GM23248 (cell line): Measurements from ENCODE around the gene KBTBD7. TPM values are rescaled to one million over a fixed set of nuclear protein-coding genes. Genes with fewer than 3 reads are reported as not detected.

Source experiments
- DNase-seq: peaks from one replicate; pipeline ENCODE4 v3.0.0-alpha.2; 2015
- H2AFZ ChIP-seq: fragments of 200-600 bp; sonication (generic); 2 replicates; pipeline ENCODE4 v1.6.1; 2016; ENCODE audit warnings: antibody characterized with exemption
- H3F3A ChIP-seq: fragments of 200-600 bp; sonication (generic); 2 replicates; pipeline ENCODE4 v1.6.1; 2016; ENCODE audit warnings: mild to moderate bottlenecking, antibody characterized with exemption, mixed run types; ENCODE audit not compliant: insufficient read depth
- H3K27ac ChIP-seq: fragments of 200-600 bp; sonication (generic); 2 replicates; pipeline ENCODE4 v1.5.1; 2016; ENCODE audit warnings: mild to moderate bottlenecking
- H3K27me3 ChIP-seq: fragments of 200-600 bp; sonication (generic); replicated peaks from 2 replicates; pipeline ENCODE4 v1.6.1; 2016; ENCODE audit warnings: mild to moderate bottlenecking; ENCODE audit not compliant: insufficient read depth
- H3K36me3 ChIP-seq: fragments of 200-600 bp; sonication (generic); 2 replicates; pipeline ENCODE4 v1.6.1; 2016; ENCODE audit warnings: low read depth, mild to moderate bottlenecking
- H3K4me1 ChIP-seq: fragments of 200-600 bp; sonication (generic); 2 replicates; pipeline ENCODE4 v1.6.1; 2016; ENCODE audit warnings: mild to moderate bottlenecking; ENCODE audit not compliant: insufficient read depth
- H3K4me2 ChIP-seq: fragments of 200-600 bp; sonication (generic); one replicate; pipeline ENCODE4 v1.6.1; 2016; ENCODE audit warnings: mild to moderate bottlenecking; ENCODE audit not compliant: unreplicated experiment
- H3K4me3 ChIP-seq: fragments of 200-600 bp; sonication (generic); 2 replicates; pipeline ENCODE4 v1.5.1; 2016; ENCODE audit warnings: mild to moderate bottlenecking
- H3K79me2 ChIP-seq: fragments of 200-600 bp; sonication (generic); 2 replicates; pipeline ENCODE4 v1.6.1; 2016; ENCODE audit warnings: mild to moderate bottlenecking; ENCODE audit not compliant: insufficient read depth
- H3K9ac ChIP-seq: fragments of 200-600 bp; sonication (generic); 2 replicates; pipeline ENCODE4 v1.6.1; 2016; ENCODE audit warnings: mild to moderate bottlenecking
- H3K9me2 ChIP-seq: fragments of 200-600 bp; sonication (generic); 2 replicates; pipeline ENCODE4 v1.6.1; 2016; ENCODE audit warnings: mixed run types, mild to moderate bottlenecking, moderate library complexity; ENCODE audit not compliant: insufficient read depth
- H3K9me3 ChIP-seq: fragments of 200-600 bp; sonication (generic); one replicate; pipeline ENCODE4 v1.6.1; 2017; ENCODE audit warnings: low read depth
- H4K20me1 ChIP-seq: fragments of 200-600 bp; sonication (generic); 2 replicates; pipeline ENCODE4 v1.6.0; 2016; ENCODE audit not compliant: insufficient read depth
- EZH2 ChIP-seq: fragments of 200-600 bp; sonication (generic); IDR thresholded peaks from 2 replicates; pipeline ENCODE4 v1.6.1; 2018; ENCODE audit warnings: antibody characterized with exemption, mild to moderate bottlenecking; ENCODE audit not compliant: insufficient read depth, poor library complexity, severe bottlenecking
- EZH2phosphoT487 ChIP-seq: fragments of 200-600 bp; sonication (generic); IDR thresholded peaks from 2 replicates; pipeline ENCODE4 v1.6.1; 2018; ENCODE audit warnings: antibody characterized with exemption, moderate library complexity, mild to moderate bottlenecking, low read depth; ENCODE audit not compliant: insufficient read depth
- WGBS, 2 experiments: methylation state at CpG; one replicate each; pipeline ENCODE4 v1.1.6; 2015 to 2017; ENCODE audit warnings: low lambda C conversion rate in 2 of 2, low coverage in 1 of 2; ENCODE audit errors: missing lambda C conversion rate in 2 of 2; 5-methylcytosine and 5-hydroxymethylcytosine counted together
- in situ Hi-C: fragments of 300-500 bp; cut with MboI; formaldehyde crosslinking; loops from 2 replicates; pipeline ENCODE4 v1.15.0; 2020
- polyA plus RNA-seq: library from polyadenylated mRNA; unstranded; fragments of >200 nt; fragmentation: Nextera tagmentation; extraction: Ambion mirVana; gene quantifications from 2 replicates; pipeline ENCODE4 v1.2.1, GENCODE V29; 2016
- total RNA-seq: library from RNA; depleted of rRNA; stranded (reverse); fragments of >200 nt; shearing (Covaris generic); gene quantifications from 2 replicates; pipeline ENCODE4 v1.2.3, GENCODE V29; 2014

The KBTBD7 gene
- total and polyA plus RNA-seq, 2 experiments from 2014 or later: 3.5 to 4.4 TPM

- WGBS, 2 experiments: 34 to 47% methylated on average over 2 of the region's 2 CpGs
- Histone ChIP-seq H2AFZ (peak overlapping the region; percentile 26), H3K9ac (no peak overlapping the region), H3K27ac (no peak overlapping the region), H3K79me2 (no peaks in the 10 kb centered on the region), H3K9me2 (no peaks in the 10 kb centered on the region), H3K27me3 (no peaks in the 10 kb centered on the region), H3F3A (peaks cover 13% of the 10 kb centered on the region), H3K9me3 (no peaks in the 10 kb centered on the region), H3K36me3 (no peaks in the 10 kb centered on the region), H3K4me2 (no peak overlapping the region), H3K4me3 (no peak overlapping the region), H3K4me1 (no peaks in the 10 kb centered on the region), H4K20me1 (no peaks in the 10 kb centered on the region)
- no peak for DNase-seq
- TF ChIP-seq EZH2phosphoT487 (no peak), EZH2 (no peak)
- in situ Hi-C loops: loop anchor here (10.0 kb wide), 1 partner anchor 115 kb away; no protein-coding TSS in a partner anchor
Measured at GRCh38 chr13:41199526-41199925, 5.2 kb upstream of the KBTBD7 start.

- H3K27ac ChIP-seq: no peak overlapping the region
- H3K9me2 ChIP-seq: no peaks in the 10 kb centered on the region
- TF ChIP-seq EZH2: no peak
- no peak for TF ChIP-seq EZH2phosphoT487
- H4K20me1 ChIP-seq: no peaks in the 10 kb centered on the region
- no peaks in the 10 kb centered on the region for H3K79me2 ChIP-seq
- peak overlapping the region; percentile 26; the same call in 1 of the 2 replicates for H2AFZ ChIP-seq
- no peaks in the 10 kb centered on the region for H3K4me1 ChIP-seq
- WGBS, 2 experiments: 86 to 89% methylated on average over 5 of the region's 5 CpGs
- no peak for DNase-seq
- H3K4me3 ChIP-seq: no peak overlapping the region
- in situ Hi-C loops: loop anchor here (10.0 kb wide), 1 partner anchor 114 kb away; no protein-coding TSS in a partner anchor
- no peaks in the 10 kb centered on the region for H3K36me3 ChIP-seq
- H3K9me3 ChIP-seq: no peaks in the 10 kb centered on the region
- no peaks in the 10 kb centered on the region for H3K27me3 ChIP-seq
- no peak overlapping the region for H3K4me2 ChIP-seq
- H3F3A ChIP-seq: peaks cover 13% of the 10 kb centered on the region
- H3K9ac ChIP-seq: no peak overlapping the region
Measured at GRCh38 chr13:41199079-41199478, 4.7 kb upstream of the KBTBD7 start.

- 51 to 55% methylated on average over 2 of the region's 2 CpGs for WGBS, 2 experiments
- Histone ChIP-seq H3K4me2 (no peak overlapping the region), H3K27me3 (no peaks in the 10 kb centered on the region), H3K9me3 (no peaks in the 10 kb centered on the region), H3K9ac (no peak overlapping the region), H3K79me2 (peaks cover 15% of the 10 kb centered on the region; the same call in 1 of the 2 replicates), H2AFZ (no peak overlapping the region), H3K9me2 (no peaks in the 10 kb centered on the region), H3K27ac (no peak overlapping the region), H4K20me1 (no peaks in the 10 kb centered on the region), H3K4me3 (no peak overlapping the region), H3F3A (peaks cover 13% of the 10 kb centered on the region), H3K36me3 (no peaks in the 10 kb centered on the region), H3K4me1 (peaks cover 6% of the 10 kb centered on the region; the same call in 1 of the 2 replicates)
- DNase-seq: peak; percentile 14
- no peak for TF ChIP-seq EZH2
- no peak for TF ChIP-seq EZH2phosphoT487
- in situ Hi-C loops: loop anchor here (10.0 kb wide), 1 partner anchor 112 kb away; no protein-coding TSS in a partner anchor
Measured at GRCh38 chr13:41196620-41197019, 2.3 kb upstream of the KBTBD7 start.

GRCh38 chr13:41196011-41196410, 1.6 kb upstream of the KBTBD7 start:
- peaks cover 15% of the 10 kb centered on the region for H3F3A ChIP-seq
- H3K27ac ChIP-seq: no peak overlapping the region
- no peak overlapping the region for H3K4me2 ChIP-seq
- H4K20me1 ChIP-seq: no peaks in the 10 kb centered on the region
- H3K79me2 ChIP-seq: peaks cover 15% of the 10 kb centered on the region; the same call in 1 of the 2 replicates
- H3K9me3 ChIP-seq: no peaks in the 10 kb centered on the region
- in situ Hi-C loops: loop anchor here (10.0 kb wide), 1 partner anchor 111 kb away; no protein-coding TSS in a partner anchor
- no peak overlapping the region for H3K9ac ChIP-seq
- no peak for DNase-seq
- peaks cover 9% of the 10 kb centered on the region; the same call in 1 of the 2 replicates for H3K4me1 ChIP-seq
- no peak overlapping the region for H3K4me3 ChIP-seq
- H3K36me3 ChIP-seq: no peaks in the 10 kb centered on the region
- TF ChIP-seq EZH2phosphoT487: no peak
- TF ChIP-seq EZH2: no peak
- H3K27me3 ChIP-seq: no peaks in the 10 kb centered on the region
- H2AFZ ChIP-seq: peak overlapping the region; percentile 98
- H3K9me2 ChIP-seq: no peaks in the 10 kb centered on the region
